Neural cell (in vitro differentiated cells): ENCODE measurements around the gene FBXL15.

ENCODE experiments used
- CTCF ChIP-seq: fragments of 450-650 bp; IDR thresholded peaks from 2 replicates; pipeline ENCODE4 v1.5.1; 2014; ENCODE audit warnings: antibody characterized with exemption, mild to moderate bottlenecking, moderate library complexity; ENCODE audit not compliant: poor library complexity, severe bottlenecking
- EZH2 ChIP-seq: fragments of 200-600, 300-800 bp; shearing (Covaris generic), sonication (generic); IDR thresholded peaks from 2 replicates; pipeline ENCODE4 v1.6.1; 2014; ENCODE audit warnings: antibody characterized with exemption, low read length, borderline replicate concordance, mild to moderate bottlenecking; ENCODE audit not compliant: insufficient read depth, poor library complexity, severe bottlenecking
- TAF1 ChIP-seq: IDR thresholded peaks from 2 replicates; pipeline ENCODE4 v1.6.1; 2012; ENCODE audit warnings: low read depth

- TF ChIP-seq CTCF = no peak
- no peak for TF ChIP-seq TAF1
- no peak for TF ChIP-seq EZH2
Observed at GRCh38 chr10:102458656-102459055, 38.0 kb downstream of the FBXL15 start.
